Measurements from ENCODE around the gene RIN3. TPM values are rescaled to one million over a fixed set of nuclear protein-coding genes. Genes with fewer than 3 reads are reported as not detected.

Gene RIN3
- total RNA-seq, 4 donors from 2014 or later: 6.2 to 29.8 (median 12.2) TPM

- intact Hi-C loops (cut with DNase I; ENCODE audit: low total_unique reads): no loop called here
- no peak overlapping the region for H3K27ac ChIP-seq
- no peaks in the 10 kb centered on the region for H3K4me1 ChIP-seq
- no peaks in the 10 kb centered on the region for H3K9me3 ChIP-seq
- no peaks in the 10 kb centered on the region for H3K36me3 ChIP-seq
- H3K4me3 ChIP-seq: no peak overlapping the region
- TF ChIP-seq CTCF (IDR thresholded peaks at IDR 0.05) (no peak), POLR2A (IDR thresholded peaks at IDR 0.05) (no peak)
- H3K27me3 ChIP-seq: no peaks in the 10 kb centered on the region
- DNase-seq: no peak
Measured at GRCh38 chr14:92486881-92487280, 26.7 kb upstream of the RIN3 start.

- Histone ChIP-seq H3K9me3 (no peaks in the 10 kb centered on the region), H3K27me3 (no peaks in the 10 kb centered on the region), H3K36me3 (no peaks in the 10 kb centered on the region), H3K4me1 (no peaks in the 10 kb centered on the region), H3K4me3 (no peak overlapping the region), H3K27ac (no peak overlapping the region)
- no peak for DNase-seq
- TF ChIP-seq POLR2A (IDR thresholded peaks at IDR 0.05) (no peak), CTCF (IDR thresholded peaks at IDR 0.05) (no peak)
- intact Hi-C loops (cut with DNase I; ENCODE audit: low total_unique reads): no loop called here
Measured at GRCh38 chr14:92487513-92488133, 26.0 kb upstream of the RIN3 start.

- Histone ChIP-seq H3K27ac (no peak overlapping the region), H3K4me1 (no peaks in the 10 kb centered on the region), H3K36me3 (no peaks in the 10 kb centered on the region), H3K4me3 (no peak overlapping the region), H3K9me3 (no peaks in the 10 kb centered on the region), H3K27me3 (no peaks in the 10 kb centered on the region)
- intact Hi-C loops (cut with DNase I; ENCODE audit: low total_unique reads): no loop called here
- TF ChIP-seq CTCF (IDR thresholded peaks at IDR 0.05) (no peak), POLR2A (IDR thresholded peaks at IDR 0.05) (no peak)
- DNase-seq: no peak
Measured at GRCh38 chr14:92489394-92490238, 24.0 kb upstream of the RIN3 start.

- TF ChIP-seq CTCF (IDR thresholded peaks at IDR 0.05) (no peak), POLR2A (IDR thresholded peaks at IDR 0.05) (no peak)
- H3K27ac ChIP-seq: no peak overlapping the region
Measured at GRCh38 chr14:92490239-92490959, 23.2 kb upstream of the RIN3 start.

GRCh38 chr14:92491782-92492181 lies 21.8 kb upstream of the RIN3 start:
- TF ChIP-seq POLR2A (IDR thresholded peaks at IDR 0.05) (no peak), CTCF (IDR thresholded peaks at IDR 0.05) (no peak)
- no peaks in the 10 kb centered on the region for H3K36me3 ChIP-seq
- no peak overlapping the region for H3K4me3 ChIP-seq
- no peak overlapping the region for H3K27ac ChIP-seq
- DNase-seq: no peak
- no peaks in the 10 kb centered on the region for H3K27me3 ChIP-seq
- intact Hi-C loops (cut with DNase I; ENCODE audit: low total_unique reads): no loop called here
- no peaks in the 10 kb centered on the region for H3K9me3 ChIP-seq
- H3K4me1 ChIP-seq: no peaks in the 10 kb centered on the region

More at GRCh38 chr14:92490239-92490959, 23.2 kb upstream of the RIN3 start:
- Histone ChIP-seq H3K4me1 (no peaks in the 10 kb centered on the region), H3K27me3 (no peaks in the 10 kb centered on the region), H3K36me3 (no peaks in the 10 kb centered on the region), H3K4me3 (no peak overlapping the region), H3K9me3 (no peaks in the 10 kb centered on the region)
- no peak for DNase-seq
- intact Hi-C loops (cut with DNase I; ENCODE audit: low total_unique reads): no loop called here
